KMS-11 (cell line): ENCODE data around the gene PHPT1.
"Not testable (repeated sequence)": the region's sequence is repeated elsewhere in the genome, so short reads cannot be mapped to it uniquely, and the experiment has no call there.

ENCODE experiments used
- H2AFZ ChIP-seq: fragments of 200-600 bp; sonication (generic); 2 replicates; pipeline ENCODE4 v1.6.1; 2016; ENCODE audit warnings: antibody characterized with exemption, mixed run types, low read depth
- H3K27ac ChIP-seq: fragments of 200-600 bp; sonication (generic); 2 replicates; pipeline ENCODE4 v1.6.1; 2016; ENCODE audit warnings: mild to moderate bottlenecking, mixed run types
- H3K27me3 ChIP-seq: fragments of 200-600 bp; sonication (generic); 2 replicates; pipeline ENCODE4 v1.6.1; 2017; ENCODE audit warnings: mild to moderate bottlenecking, low read depth, mixed run types, moderate library complexity; ENCODE audit not compliant: insufficient read depth
- H3K36me3 ChIP-seq: fragments of 200-600 bp; sonication (generic); 2 replicates; pipeline ENCODE4 v1.6.1; 2017; ENCODE audit warnings: mild to moderate bottlenecking, mixed run types; ENCODE audit not compliant: insufficient read depth
- H3K4me1 ChIP-seq: fragments of 200-600 bp; sonication (generic); 2 replicates; pipeline ENCODE4 v1.6.1; 2016; ENCODE audit warnings: mild to moderate bottlenecking, low read depth, mixed run types; ENCODE audit not compliant: poor library complexity, severe bottlenecking
- H3K4me2 ChIP-seq: fragments of 200-600 bp; sonication (generic); 2 replicates; pipeline ENCODE4 v1.7.0; 2016; ENCODE audit warnings: mild to moderate bottlenecking, mixed run types
- H3K4me3 ChIP-seq: fragments of 200-600 bp; sonication (generic); IDR thresholded peaks from 2 replicates; pipeline ENCODE4 v1.6.1; 2017; ENCODE audit warnings: low read depth, low read length, mixed read lengths; ENCODE audit not compliant: insufficient read depth
- H3K79me2 ChIP-seq: fragments of 200-600 bp; sonication (generic); 2 replicates; pipeline ENCODE4 v1.6.1; 2016; ENCODE audit warnings: low read depth, mixed run types; ENCODE audit not compliant: insufficient read depth
- H3K9ac ChIP-seq: fragments of 200-600 bp; sonication (generic); 2 replicates; pipeline ENCODE4 v1.6.1; 2016; ENCODE audit warnings: mild to moderate bottlenecking, mixed run types
- H4K20me1 ChIP-seq: fragments of 200-600 bp; sonication (generic); 2 replicates; pipeline ENCODE4 v1.6.1; 2016; ENCODE audit warnings: mild to moderate bottlenecking, mixed run types; ENCODE audit not compliant: insufficient read depth
- TF ChIP-seq, protein P1 (sequence below): fragments of 200-600 bp; sonication (generic); conservative IDR thresholded peaks from 2 replicates; pipeline ENCODE4 v1.6.1; 2017; ENCODE audit warnings: low read depth, mild to moderate bottlenecking, antibody characterized with exemption, low read length, moderate library complexity, mixed read lengths

The PHPT1 gene

GRCh38 chr9:136868644-136869043 lies 19.4 kb downstream of the PHPT1 start:
- H2AFZ ChIP-seq: no peak overlapping the region
- no peak overlapping the region for H3K4me3 ChIP-seq
- H3K4me1 ChIP-seq: peaks cover 13% of the 10 kb centered on the region
- TF ChIP-seq, protein P1, sequence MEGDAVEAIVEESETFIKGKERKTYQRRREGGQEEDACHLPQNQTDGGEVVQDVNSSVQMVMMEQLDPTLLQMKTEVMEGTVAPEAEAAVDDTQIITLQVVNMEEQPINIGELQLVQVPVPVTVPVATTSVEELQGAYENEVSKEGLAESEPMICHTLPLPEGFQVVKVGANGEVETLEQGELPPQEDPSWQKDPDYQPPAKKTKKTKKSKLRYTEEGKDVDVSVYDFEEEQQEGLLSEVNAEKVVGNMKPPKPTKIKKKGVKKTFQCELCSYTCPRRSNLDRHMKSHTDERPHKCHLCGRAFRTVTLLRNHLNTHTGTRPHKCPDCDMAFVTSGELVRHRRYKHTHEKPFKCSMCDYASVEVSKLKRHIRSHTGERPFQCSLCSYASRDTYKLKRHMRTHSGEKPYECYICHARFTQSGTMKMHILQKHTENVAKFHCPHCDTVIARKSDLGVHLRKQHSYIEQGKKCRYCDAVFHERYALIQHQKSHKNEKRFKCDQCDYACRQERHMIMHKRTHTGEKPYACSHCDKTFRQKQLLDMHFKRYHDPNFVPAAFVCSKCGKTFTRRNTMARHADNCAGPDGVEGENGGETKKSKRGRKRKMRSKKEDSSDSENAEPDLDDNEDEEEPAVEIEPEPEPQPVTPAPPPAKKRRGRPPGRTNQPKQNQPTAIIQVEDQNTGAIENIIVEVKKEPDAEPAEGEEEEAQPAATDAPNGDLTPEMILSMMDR: no peak
- H3K9ac ChIP-seq: no peak overlapping the region
- H3K27ac ChIP-seq: no peak overlapping the region
- H3K4me2 ChIP-seq: no peak overlapping the region
- peaks cover 19% of the 10 kb centered on the region for H3K79me2 ChIP-seq
- H4K20me1 ChIP-seq: no peaks in the 10 kb centered on the region
- H3K27me3 ChIP-seq: no peaks in the 10 kb centered on the region
- no peaks in the 10 kb centered on the region; the same call in 1 of the 2 replicates for H3K36me3 ChIP-seq

DNA sequence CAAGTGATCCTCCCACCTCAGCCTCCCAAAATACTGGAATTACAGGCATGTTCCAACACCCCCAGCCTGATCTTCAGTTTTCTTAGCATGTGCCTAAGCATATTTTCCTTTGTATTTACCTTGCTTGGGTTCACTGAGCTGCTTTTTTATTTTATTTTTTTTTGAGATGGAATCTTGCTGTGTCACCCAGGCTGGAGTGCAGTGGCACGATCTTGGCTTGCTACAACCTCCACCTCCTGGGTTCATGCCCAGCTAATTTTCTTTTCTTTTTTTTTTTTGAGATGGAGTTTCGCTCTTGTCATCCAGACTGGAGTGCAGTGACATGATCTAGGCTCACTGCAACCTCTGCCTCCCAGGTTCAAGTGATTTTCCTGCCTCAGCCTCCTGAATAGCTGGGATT lies 20.4 kb downstream of the PHPT1 start:
- not testable (repeated sequence) for H3K4me3 ChIP-seq, H3K36me3 ChIP-seq, H3K9ac ChIP-seq, H3K4me1 ChIP-seq, H3K4me2 ChIP-seq, H2AFZ ChIP-seq, H3K27me3 ChIP-seq, H4K20me1 ChIP-seq, H3K79me2 ChIP-seq, H3K27ac ChIP-seq

- Histone ChIP-seq H2AFZ (no peak overlapping the region), H3K27ac (no peak overlapping the region), H3K4me2 (no peak overlapping the region), H4K20me1 (no peaks in the 10 kb centered on the region), H3K4me1 (peaks cover 2% of the 10 kb centered on the region), H3K4me3 (no peak overlapping the region), H3K79me2 (no peaks in the 10 kb centered on the region), H3K36me3 (no peaks in the 10 kb centered on the region), H3K27me3 (no peaks in the 10 kb centered on the region), H3K9ac (no peak overlapping the region)
- TF ChIP-seq, protein P1: no peak
These were observed 25.9 kb downstream of the PHPT1 start for GRCh38 chr9:136875155-136875554.

- H3K27ac ChIP-seq: no peak overlapping the region
- no peak overlapping the region for H3K4me3 ChIP-seq
- no peak overlapping the region for H2AFZ ChIP-seq
- peaks cover under 1% of the 10 kb centered on the region; the same call in 1 of the 2 replicates for H3K79me2 ChIP-seq
- H3K4me2 ChIP-seq: no peak overlapping the region
- H3K4me1 ChIP-seq: peaks cover 16% of the 10 kb centered on the region
- H3K27me3 ChIP-seq: no peaks in the 10 kb centered on the region
- no peaks in the 10 kb centered on the region for H3K36me3 ChIP-seq
- H4K20me1 ChIP-seq: no peaks in the 10 kb centered on the region
- TF ChIP-seq, protein P1: no peak
- no peak overlapping the region for H3K9ac ChIP-seq
These were observed 27.3 kb downstream of the PHPT1 start for GRCh38 chr9:136876476-136876875.

DNA sequence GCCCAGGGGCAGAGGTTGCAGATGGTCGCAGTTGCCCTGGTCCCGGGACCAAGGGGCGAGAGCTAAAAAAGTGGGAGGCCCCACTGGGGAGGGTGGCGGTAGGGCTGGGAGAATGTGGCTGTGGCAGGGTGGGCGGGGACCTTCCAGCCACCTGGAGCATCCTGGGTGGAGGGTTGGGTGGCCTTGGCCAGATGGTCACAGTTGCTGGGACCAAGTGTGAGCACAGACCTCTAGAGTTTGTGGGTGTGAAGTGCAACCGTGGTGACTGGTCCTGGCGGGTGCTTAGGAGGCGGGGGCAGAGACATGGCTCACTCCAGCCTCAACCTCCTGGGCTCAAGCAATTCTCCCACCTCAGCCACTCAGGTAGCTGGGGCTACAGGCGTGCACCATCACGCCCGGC lies 31.4 kb downstream of the PHPT1 start:
- H3K79me2 ChIP-seq: peaks cover 15% of the 10 kb centered on the region; the same call in 1 of the 2 replicates
- no peak overlapping the region for H3K4me3 ChIP-seq
- no peak overlapping the region for H2AFZ ChIP-seq
- H3K27me3 ChIP-seq: no peaks in the 10 kb centered on the region
- H3K9ac ChIP-seq: no peak overlapping the region
- H3K4me2 ChIP-seq: peak overlapping the region; percentile 98; the same call in 1 of the 2 replicates
- H3K4me1 ChIP-seq: peaks cover 54% of the 10 kb centered on the region
- no peaks in the 10 kb centered on the region for H3K36me3 ChIP-seq
- TF ChIP-seq, protein P1: no peak
- peak overlapping the region; percentile 96; the same call in 1 of the 2 replicates for H3K27ac ChIP-seq
- H4K20me1 ChIP-seq: no peaks in the 10 kb centered on the region
